B cell (primary cell): ENCODE data around the gene ADAM19. TPM values are rescaled to one million over a fixed set of nuclear protein-coding genes. Genes with fewer than 3 reads are reported as not detected.
A peak's percentile ranks its signal among the peaks of the same experiment; 100 is the strongest.

ENCODE experiments used
- ATAC-seq: fragments of 200-7000 bp; cut with Tn5 transposase; one replicate; pipeline ENCODE4 v1.10.0; 2021; ENCODE audit warnings: low read depth, mild to moderate bottlenecking, moderate number of reproducible peaks, moderate library complexity
- CTCF ChIA-PET: fragments of 350-600 bp; sonication (Branson Sonifier 250); formaldehyde crosslinking; loops from one replicate; lab custom pipeline; 2021; ENCODE audit warnings: antibody characterized with exemption, inconsistent platforms; lab: Charles Lee
- POLR2A ChIA-PET: fragments of 350-600 bp; sonication (Branson Sonifier 250); formaldehyde crosslinking; loops from one replicate; lab custom pipeline; 2021; ENCODE audit warnings: antibody characterized with exemption; lab: Charles Lee
- DNase-seq: peaks from one replicate; pipeline ENCODE4 v3.0.0; 2013
- H2AFZ ChIP-seq: 2 replicates; pipeline ENCODE4 v1.6.1; 2012; ENCODE audit warnings: mild to moderate bottlenecking, low read depth, low read length; ENCODE audit not compliant: insufficient read depth, poor library complexity, severe bottlenecking
- H3K27ac ChIP-seq, 2 donors: 1 replicate in 1 of 2; 2 replicates in 1 of 2; pipeline ENCODE4 v1.5.1; 2012 to 2013; ENCODE audit warnings: low read length in 2 of 2, mild to moderate bottlenecking in 2 of 2, moderate library complexity in 1 of 2
- H3K27me3 ChIP-seq, 4 experiments: fragments of 200-600 bp in 1 of 4; sonication (generic) in 1 of 4; replicated peaks in 1 of 4; 1 replicate in 2 of 4; 2 replicates in 2 of 4; pipeline versions ENCODE4 v1.6.1 to v1.7.0; 2013 to 2016; ENCODE audit warnings: low read length in 3 of 4, mild to moderate bottlenecking in 2 of 4, mixed read lengths in 1 of 4, moderate library complexity in 1 of 4; ENCODE audit not compliant: insufficient read depth in 4 of 4, control insufficient read depth in 3 of 4; ENCODE audit errors: control extremely low read depth in 1 of 4
- H3K36me3 ChIP-seq, 2 experiments: replicated peaks in 1 of 2; 1 replicate in 1 of 2; 2 replicates in 1 of 2; pipeline versions ENCODE4 v1.6.1 to v1.7.1; 2013; ENCODE audit warnings: low read length in 1 of 2; ENCODE audit not compliant: insufficient read depth in 2 of 2, control insufficient read depth in 1 of 2; ENCODE audit errors: control extremely low read depth in 1 of 2, extremely low read depth in 1 of 2
- H3K4me1 ChIP-seq, 2 donors: fragments of 200-600 bp in 1 of 2; sonication (generic) in 1 of 2; 1 replicate in 1 of 2; 2 replicates in 1 of 2; pipeline versions ENCODE4 v1.5.1 to v1.6.1; 2013 to 2017; ENCODE audit warnings: low read length in 2 of 2; ENCODE audit not compliant: control insufficient read depth in 2 of 2, insufficient read depth in 2 of 2
- H3K4me2 ChIP-seq: replicated peaks from 2 replicates; pipeline ENCODE3; 2012; ENCODE audit warnings: mild to moderate bottlenecking, low read depth, low read length; ENCODE audit not compliant: poor library complexity, severe bottlenecking
- H3K4me3 ChIP-seq, 5 experiments: fragments of 200-600 bp in 1 of 5; sonication (generic) in 1 of 5; 1 replicate in 3 of 5; 2 replicates in 2 of 5; pipeline versions ENCODE4 v1.5.1 to v1.7.0; 2011 to 2016; ENCODE audit warnings: low read length in 4 of 5, mild to moderate bottlenecking in 4 of 5, low read depth in 2 of 5, control low read depth in 1 of 5, moderate library complexity in 1 of 5; ENCODE audit not compliant: insufficient read depth in 1 of 5; ENCODE audit errors: control extremely low read depth in 1 of 5, extremely low read depth in 1 of 5
- H3K79me2 ChIP-seq: fragments of 200-600 bp; sonication (generic); one replicate; pipeline ENCODE4 v1.6.0; 2016; ENCODE audit warnings: low read length; ENCODE audit not compliant: control insufficient read depth, insufficient read depth
- H3K9ac ChIP-seq: fragments of 200-600 bp; sonication (generic); 2 replicates; pipeline ENCODE4 v1.6.1; 2017; ENCODE audit warnings: mild to moderate bottlenecking, low read length, moderate library complexity
- H3K9me3 ChIP-seq, 3 donors: one replicate each; pipeline versions ENCODE4 v1.6.1 to v1.7.1; 2013; ENCODE audit warnings: low read length in 2 of 3; ENCODE audit not compliant: control insufficient read depth in 2 of 3, insufficient read depth in 1 of 3; ENCODE audit errors: control extremely low read depth in 1 of 3
- H4K20me1 ChIP-seq: 2 replicates; pipeline ENCODE4 v1.6.0; 2012; ENCODE audit warnings: mild to moderate bottlenecking, low read length; ENCODE audit not compliant: insufficient read depth, control insufficient read depth, poor library complexity, severe bottlenecking
- H3K27ac Mint-ChIP-seq: one replicate; pipeline ENCODE4 v1.8.0; 2021; ENCODE audit warnings: mixed read lengths
- H3K27me3 Mint-ChIP-seq: one replicate; pipeline ENCODE4 v1.8.0; 2021; ENCODE audit warnings: mixed read lengths
- H3K4me1 Mint-ChIP-seq: one replicate; pipeline ENCODE4 v1.8.0; 2021; ENCODE audit warnings: mixed read lengths
- H3K4me3 Mint-ChIP-seq: one replicate; pipeline ENCODE4 v1.8.0; 2021; ENCODE audit warnings: mixed read lengths
- H3K9me3 Mint-ChIP-seq: one replicate; pipeline ENCODE4 v1.8.0; 2022; ENCODE audit warnings: mixed read lengths; ENCODE audit not compliant: insufficient read depth
- EZH2 ChIP-seq: IDR thresholded peaks from 2 replicates; pipeline ENCODE4 v1.6.1; 2012; ENCODE audit warnings: borderline replicate concordance, low read depth, mild to moderate bottlenecking, moderate library complexity, low read length; ENCODE audit not compliant: insufficient read depth, poor library complexity, severe bottlenecking
- WGBS: methylation state at CpG from one replicate; pipeline ENCODE4 v1.1.5; 2013; ENCODE audit warnings: missing lambda C conversion rate; ENCODE audit not compliant: insufficient coverage; 5-methylcytosine and 5-hydroxymethylcytosine counted together
- intact Hi-C: fragments of 100-400 bp; cut with micrococcal nuclease; formaldehyde crosslinking; loops from one replicate; pipeline ENCODE4 v1.10.0; 2022
- polyA plus RNA-seq: library from polyadenylated mRNA; depleted of rRNA; stranded (reverse); fragments of >200 nt; gene quantifications from 2 replicates; pipeline ENCODE4 v1.2.3, GENCODE V29; 2012
- total RNA-seq, 2 donors: library from RNA; stranded (reverse); fragments of 120-200 nt in 1 of 2; gene quantifications; 1 replicate in 1 of 2; 2 replicates in 1 of 2; pipeline versions ENCODE4 v1.2.3 to v1.2.4, GENCODE V29; 2013 to 2022
- TF ChIP-seq, protein P1 (sequence below): fragments of 200-600 bp; IDR thresholded peaks from one replicate; pipeline ENCODE4 v1.8.0; 2022; ENCODE audit warnings: antibody characterized with exemption, mild to moderate bottlenecking

Gene ADAM19
- total and polyA plus RNA-seq, 2 donors (not counting 1 experiment from before 2014, with no cell fraction given), result 110 to 171 TPM

DNA sequence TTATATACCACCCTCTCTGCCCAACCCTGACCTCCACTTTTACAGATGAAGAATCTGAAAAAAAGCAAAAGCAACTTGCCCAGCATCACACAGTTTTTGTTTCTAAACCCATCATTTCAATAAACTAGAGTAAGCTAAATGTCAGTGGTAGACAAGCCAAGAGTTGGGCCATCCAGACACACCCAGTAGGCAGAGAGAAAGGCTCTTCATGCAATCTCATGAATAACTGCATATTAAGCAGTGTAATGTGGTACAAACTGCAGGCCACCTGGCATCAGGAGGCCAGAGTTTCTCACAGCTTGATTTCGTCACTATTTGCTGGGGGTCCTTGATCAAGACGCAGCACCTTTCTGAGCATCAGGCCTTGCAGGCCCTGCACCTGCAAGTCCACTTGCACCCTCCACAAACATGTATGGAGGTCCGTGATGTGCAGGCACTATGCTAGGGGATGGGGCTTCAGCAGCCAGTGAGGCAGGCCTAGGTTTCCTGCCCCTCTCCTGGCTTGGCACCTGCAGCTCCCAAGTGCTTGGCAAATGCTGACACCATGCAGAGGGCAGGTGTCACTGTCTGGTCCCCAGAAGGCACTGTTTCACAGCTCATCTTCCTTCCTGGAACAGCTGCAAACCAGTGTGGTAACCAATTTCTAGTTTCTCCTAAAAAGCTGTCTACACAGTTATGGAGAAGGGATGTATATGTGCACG lies 29.8 kb downstream of the ADAM19 start:
- no peak overlapping the region for H2AFZ ChIP-seq
- H3K27ac Mint-ChIP-seq, result peak overlapping the region; percentile 87

DNA sequence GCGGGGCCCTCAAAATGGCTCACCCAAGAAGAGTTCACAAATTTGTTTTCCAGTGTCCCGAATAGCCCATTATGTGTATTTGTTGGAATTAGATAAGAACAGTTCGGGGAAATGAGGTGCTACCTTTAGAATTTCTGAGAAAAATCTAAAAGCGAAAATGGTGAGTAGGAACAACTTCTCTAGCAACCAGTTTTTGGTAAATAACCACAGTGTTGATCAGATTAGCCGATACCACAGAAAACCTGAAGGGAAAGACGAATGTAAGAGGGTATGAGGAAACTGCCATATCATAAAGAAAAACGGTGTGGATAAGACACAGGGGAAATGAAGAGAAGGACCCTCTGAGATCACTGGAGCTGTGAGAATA lies 31.0 kb downstream of the ADAM19 start:
- ATAC-seq, result no peak
- WGBS, result 86% methylated on average over 1 of the region's 7 CpGs
- CTCF ChIA-PET, result interaction anchor here (1.5 to 2.9 kb wide), 2 partner anchors 23 to 59 kb away, joined by 3 to 11 read pairs; no protein-coding TSS in a partner anchor

More for the DNA sequence above, 29.8 kb downstream of the ADAM19 start:
- H3K27ac ChIP-seq, result peak overlapping the region; percentile 56 to 80
- TF ChIP-seq, protein P1, sequence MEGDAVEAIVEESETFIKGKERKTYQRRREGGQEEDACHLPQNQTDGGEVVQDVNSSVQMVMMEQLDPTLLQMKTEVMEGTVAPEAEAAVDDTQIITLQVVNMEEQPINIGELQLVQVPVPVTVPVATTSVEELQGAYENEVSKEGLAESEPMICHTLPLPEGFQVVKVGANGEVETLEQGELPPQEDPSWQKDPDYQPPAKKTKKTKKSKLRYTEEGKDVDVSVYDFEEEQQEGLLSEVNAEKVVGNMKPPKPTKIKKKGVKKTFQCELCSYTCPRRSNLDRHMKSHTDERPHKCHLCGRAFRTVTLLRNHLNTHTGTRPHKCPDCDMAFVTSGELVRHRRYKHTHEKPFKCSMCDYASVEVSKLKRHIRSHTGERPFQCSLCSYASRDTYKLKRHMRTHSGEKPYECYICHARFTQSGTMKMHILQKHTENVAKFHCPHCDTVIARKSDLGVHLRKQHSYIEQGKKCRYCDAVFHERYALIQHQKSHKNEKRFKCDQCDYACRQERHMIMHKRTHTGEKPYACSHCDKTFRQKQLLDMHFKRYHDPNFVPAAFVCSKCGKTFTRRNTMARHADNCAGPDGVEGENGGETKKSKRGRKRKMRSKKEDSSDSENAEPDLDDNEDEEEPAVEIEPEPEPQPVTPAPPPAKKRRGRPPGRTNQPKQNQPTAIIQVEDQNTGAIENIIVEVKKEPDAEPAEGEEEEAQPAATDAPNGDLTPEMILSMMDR, result no peak
- ATAC-seq, result no peak
- Mint-ChIP-seq H3K27me3 (no peaks in the 10 kb centered on the region), H3K4me3 (peak overlapping the region; percentile 60), H3K9me3 (no peaks in the 10 kb centered on the region), H3K4me1 (peaks cover 97% of the 10 kb centered on the region)
- peaks cover 94 to 100% of the 10 kb centered on the region in 2 donors for H3K4me1 ChIP-seq
- no peak for DNase-seq
- peaks cover 100% of the 10 kb centered on the region for H3K79me2 ChIP-seq
- H3K9ac ChIP-seq, result no peak overlapping the region
- peaks cover 97% of the 10 kb centered on the region for H4K20me1 ChIP-seq
- H3K9me3 ChIP-seq, result no peaks in the 10 kb centered on the region
- WGBS, result 89% methylated on average over 3 of the region's 4 CpGs
- H3K27me3 ChIP-seq, result no peaks in the 10 kb centered on the region
- peak overlapping the region; percentile 55 for H3K4me2 ChIP-seq
- ChIA-PET POLR2A (interaction anchor here (0.6 to 1.2 kb wide), 2 partner anchors 25 to 415 kb away, joined by 3 to 4 read pairs; no protein-coding TSS in a partner anchor), CTCF (interaction anchor here (1.4 to 2.9 kb wide), 6 partner anchors 11 to 173 kb away, joined by 3 to 11 read pairs (median 4); no protein-coding TSS in a partner anchor)
- peaks cover 8 to 84% of the 10 kb centered on the region in 2 experiments for H3K36me3 ChIP-seq
- H3K4me3 ChIP-seq, result no peak overlapping the region
- intact Hi-C loops, result no loop called here

More for the DNA sequence above, 31.0 kb downstream of the ADAM19 start:
- Mint-ChIP-seq H3K4me1 (peaks cover 97% of the 10 kb centered on the region), H3K4me3 (peak overlapping the region; percentile 38), H3K9me3 (no peaks in the 10 kb centered on the region), H3K27me3 (no peaks in the 10 kb centered on the region), H3K27ac (peak overlapping the region; percentile 87)
- no peak for DNase-seq
- H4K20me1 ChIP-seq, result peaks cover 97% of the 10 kb centered on the region
- H3K79me2 ChIP-seq, result peaks cover 100% of the 10 kb centered on the region
- peaks cover 94 to 100% of the 10 kb centered on the region in 2 donors for H3K4me1 ChIP-seq
- no peak overlapping the region for H3K4me3 ChIP-seq
- H3K36me3 ChIP-seq, result peaks cover 2 to 84% of the 10 kb centered on the region in 2 experiments
- H3K4me2 ChIP-seq, result peak overlapping the region; percentile 28
- no peak for TF ChIP-seq EZH2
- TF ChIP-seq, protein P1, result no peak
- POLR2A ChIA-PET, result no interaction called here
- no peak overlapping the region for H2AFZ ChIP-seq
- intact Hi-C loops, result loop anchor here (5.0 kb wide), 1 partner anchor 112 kb away; no protein-coding TSS in a partner anchor
- no peaks in the 10 kb centered on the region for H3K27me3 ChIP-seq
- no peaks in the 10 kb centered on the region for H3K9me3 ChIP-seq
- H3K9ac ChIP-seq, result no peak overlapping the region
- H3K27ac ChIP-seq, result peak overlapping the region; percentile 56 to 80
